IMR-90 (cell line): ENCODE data around the gene B4GALNT3. TPM values are rescaled to one million over a fixed set of nuclear protein-coding genes. Genes with fewer than 3 reads are reported as not detected.

Experiments used
- ATAC-seq: fragments of 200-7000 bp; cut with Tn5 transposase; 2 replicates; pipeline ENCODE4 v1.9.1; 2020; ENCODE audit warnings: low read depth, mild to moderate bottlenecking, moderate library complexity
- BruUV-seq: library from RNA; stranded (reverse); fragments of 400-500 nt; replicated peaks from 2 replicates; lab custom pipeline; 2021; lab: Mats Ljungman, UMichigan
- CTCF ChIA-PET: fragments of 300-600 bp; formaldehyde crosslinking; extraction: SDS; loops from one replicate; lab custom pipeline; 2021; ENCODE audit warnings: antibody characterized with exemption; lab: Yijun Ruan, JAX
- POLR2A ChIA-PET: fragments of 300-600 bp; sonication (Branson Sonifier 250); formaldehyde crosslinking; loops from one replicate; lab custom pipeline; 2022; ENCODE audit warnings: antibody characterized with exemption; ENCODE audit not compliant: unreplicated experiment; lab: Charles Lee
- DNase-seq: peaks from one replicate; pipeline ENCODE4 v3.0.0; 2013
- H2AFZ ChIP-seq: replicated peaks from 2 replicates; pipeline ENCODE3; 2013; ENCODE audit warnings: low read length, mild to moderate bottlenecking; ENCODE audit not compliant: poor library complexity
- H2AK5ac ChIP-seq: 2 replicates; pipeline ENCODE4 v1.6.1; 2013; ENCODE audit warnings: low read depth, low read length, inconsistent platforms
- H2AK9ac ChIP-seq: replicated peaks from 2 replicates; pipeline ENCODE3; 2013; ENCODE audit warnings: mild to moderate bottlenecking, low read depth, low read length, moderate library complexity; ENCODE audit not compliant: poor library complexity
- H2BK120ac ChIP-seq: 2 replicates; pipeline ENCODE4 v1.6.1; 2013; ENCODE audit warnings: low read depth, low read length, inconsistent platforms
- H2BK15ac ChIP-seq: 3 replicates; pipeline ENCODE4 v1.6.1; 2013; ENCODE audit warnings: low read depth, low read length, inconsistent platforms
- H2BK20ac ChIP-seq: 2 replicates; pipeline ENCODE4 v1.6.1; 2013; ENCODE audit warnings: low read depth, mild to moderate bottlenecking, inconsistent platforms, low read length, moderate library complexity
- H2BK5ac ChIP-seq: 2 replicates; pipeline ENCODE4 v1.6.1; 2013; ENCODE audit warnings: mild to moderate bottlenecking, low read depth, low read length, inconsistent platforms; ENCODE audit not compliant: poor library complexity, severe bottlenecking
- H3K14ac ChIP-seq: replicated peaks from 2 replicates; pipeline ENCODE4 v1.6.1; 2013; ENCODE audit warnings: low read depth, low read length, inconsistent platforms
- H3K18ac ChIP-seq: 2 replicates; pipeline ENCODE4 v1.6.1; 2013; ENCODE audit warnings: low read depth, low read length, control low read depth
- H3K23ac ChIP-seq: 2 replicates; pipeline ENCODE4 v1.6.1; 2013; ENCODE audit warnings: low read depth, low read length, inconsistent platforms
- H3K27ac ChIP-seq: 2 replicates; pipeline ENCODE4 v1.5.1; 2013; ENCODE audit warnings: mild to moderate bottlenecking, control low read depth, low read length; ENCODE audit not compliant: insufficient read depth
- H3K27me3 ChIP-seq: 2 replicates; pipeline ENCODE4 v1.6.1; 2013; ENCODE audit warnings: low read length; ENCODE audit not compliant: control insufficient read depth, insufficient read depth
- H3K36me3 ChIP-seq: 2 replicates; pipeline ENCODE4 v1.6.1; 2013; ENCODE audit warnings: low read length, mixed read lengths; ENCODE audit not compliant: control insufficient read depth, insufficient read depth
- H3K4ac ChIP-seq: 2 replicates; pipeline ENCODE4 v1.6.1; 2013; ENCODE audit warnings: low read depth, low read length, inconsistent platforms
- H3K4me1 ChIP-seq: 2 replicates; pipeline ENCODE4 v1.6.1; 2013; ENCODE audit warnings: low read length, mixed read lengths; ENCODE audit not compliant: control insufficient read depth, insufficient read depth
- H3K4me2 ChIP-seq: 2 replicates; pipeline ENCODE4 v1.6.1; 2013; ENCODE audit warnings: low read depth, mild to moderate bottlenecking, control low read depth, low read length, moderate library complexity
- H3K4me3 ChIP-seq: 2 replicates; pipeline ENCODE4 v1.5.1; 2013; ENCODE audit warnings: low read depth, mild to moderate bottlenecking, control low read depth, low read length, moderate library complexity; ENCODE audit not compliant: insufficient read depth
- H3K56ac ChIP-seq: 2 replicates; pipeline ENCODE4 v1.6.1; 2013; ENCODE audit warnings: low read length, inconsistent platforms; ENCODE audit not compliant: insufficient read depth; ENCODE audit errors: extremely low read depth
- H3K79me1 ChIP-seq, 2 experiments: 2 replicates each; pipeline ENCODE4 v1.6.1; 2013; ENCODE audit warnings: low read length in 2 of 2, inconsistent platforms in 1 of 2, low read depth in 1 of 2
- H3K9ac ChIP-seq: 2 replicates; pipeline ENCODE4 v1.6.1; 2013; ENCODE audit warnings: low read depth, low read length, control low read depth
- H3K9me1 ChIP-seq: 2 replicates; pipeline ENCODE4 v1.6.1; 2013; ENCODE audit warnings: low read length, inconsistent platforms; ENCODE audit not compliant: insufficient read depth
- H3K9me3 ChIP-seq: 2 replicates; pipeline ENCODE4 v1.6.1; 2013; ENCODE audit warnings: low read length; ENCODE audit not compliant: control insufficient read depth, insufficient read depth
- H4K20me1 ChIP-seq: 2 replicates; pipeline ENCODE4 v1.6.1; 2013; ENCODE audit warnings: low read length, inconsistent platforms; ENCODE audit not compliant: insufficient read depth
- H4K5ac ChIP-seq: 2 replicates; pipeline ENCODE4 v1.6.1; 2013; ENCODE audit warnings: mild to moderate bottlenecking, low read depth, low read length, control low read depth
- H4K8ac ChIP-seq, 2 experiments: 2 replicates each; pipeline ENCODE4 v1.6.1; 2013; ENCODE audit warnings: low read depth in 2 of 2, low read length in 2 of 2, control low read depth in 1 of 2, inconsistent platforms in 1 of 2
- H4K91ac ChIP-seq: 2 replicates; pipeline ENCODE4 v1.6.1; 2013; ENCODE audit warnings: low read depth, low read length, inconsistent platforms; ENCODE audit not compliant: insufficient read depth
- BHLHE40 ChIP-seq: fragments of 150-350 bp; IDR thresholded peaks from 2 replicates; pipeline ENCODE4 v1.6.1; 2016; ENCODE audit warnings: mild to moderate bottlenecking, low read depth, low read length
- CEBPB ChIP-seq: IDR thresholded peaks from 2 replicates; pipeline ENCODE4 v1.6.1; 2012; ENCODE audit warnings: low read depth, low read length, improper control_type of control experiment
- CHD1 ChIP-seq: IDR thresholded peaks from 2 replicates; pipeline ENCODE4 v1.6.1; 2012; ENCODE audit warnings: low read depth, low read length, improper control_type of control experiment
- FOS ChIP-seq: fragments of 150-350 bp; IDR thresholded peaks from 2 replicates; pipeline ENCODE4 v1.6.1; 2016; ENCODE audit warnings: low read depth, low read length
- MAFK ChIP-seq: IDR thresholded peaks from 2 replicates; pipeline ENCODE4 v1.6.1; 2012; ENCODE audit warnings: low read depth, low read length, improper control_type of control experiment
- MXI1 ChIP-seq: IDR thresholded peaks from 2 replicates; pipeline ENCODE4 v1.6.1; 2012; ENCODE audit warnings: low read depth, mild to moderate bottlenecking, low read length, moderate library complexity, borderline replicate concordance
- NFE2L2 ChIP-seq: fragments of 150-350 bp; IDR thresholded peaks from 2 replicates; pipeline ENCODE4 v1.6.1; 2016; ENCODE audit warnings: low read depth, mild to moderate bottlenecking, low read length
- POLR2A ChIP-seq: IDR thresholded peaks from 2 replicates; pipeline ENCODE4 v1.6.1; 2012; ENCODE audit warnings: mild to moderate bottlenecking, low read depth, low read length
- RAD21 ChIP-seq: IDR thresholded peaks from 2 replicates; pipeline ENCODE4 v1.6.1; 2012; ENCODE audit warnings: low read length, improper control_type of control experiment
- RCOR1 ChIP-seq: IDR thresholded peaks from 2 replicates; pipeline ENCODE4 v1.6.1; 2012; ENCODE audit warnings: mild to moderate bottlenecking, low read length, improper control_type of control experiment; ENCODE audit not compliant: insufficient replicate concordance
- RFX5 ChIP-seq: IDR thresholded peaks from 2 replicates; pipeline ENCODE4 v1.8.0; 2012; ENCODE audit warnings: low read depth, mild to moderate bottlenecking, low read length, moderate library complexity
- SMC3 ChIP-seq: fragments of 150-350 bp; IDR thresholded peaks from 2 replicates; pipeline ENCODE4 v1.6.1; 2016; ENCODE audit warnings: low read depth, mild to moderate bottlenecking, antibody characterized with exemption, low read length, moderate library complexity
- WGBS, 2 experiments: methylation state at CpG; one replicate each; pipeline versions ENCODE4 v1.1.5 to v1.1.7; 2013; ENCODE audit warnings: missing lambda C conversion rate in 2 of 2; ENCODE audit not compliant: insufficient read length in 1 of 2; ENCODE audit errors: extremely low coverage in 2 of 2; 5-methylcytosine and 5-hydroxymethylcytosine counted together
- dilution Hi-C: fragments of 300-500 bp; cut with HindIII; formaldehyde crosslinking; loops from one replicate; pipeline ENCODE4 v1.14.3; 2018; ENCODE audit warnings: low sequenced_read_pairs; ENCODE audit not compliant: unreplicated experiment
- in situ Hi-C: fragments of 300-500 bp; cut with MboI; formaldehyde crosslinking; loops from 3 replicates; pipeline ENCODE4 v1.14.3; 2019; ENCODE audit warnings: low sequenced_read_pairs, inconsistent platforms, mixed read lengths
- intact Hi-C: fragments of 100-400 bp; cut with micrococcal nuclease; formaldehyde crosslinking; loops from 2 replicates; pipeline ENCODE4 v1.10.0; 2022
- polyA plus RNA-seq, 3 experiments: library from polyadenylated mRNA; depleted of rRNA; stranded (reverse); fragments of >200 nt; gene quantifications; 2 replicates each; pipeline ENCODE4 v1.2.3, GENCODE V29; 2012; ENCODE audit warnings: low replicate concordance in 1 of 3
- total RNA-seq: library from RNA; depleted of rRNA; stranded (reverse); fragments of >200 nt; gene quantifications from 2 replicates; pipeline ENCODE4 v1.2.3, GENCODE V29; 2012
- TF ChIP-seq, protein P1 (sequence below): fragments of 150-350 bp; IDR thresholded peaks from 2 replicates; pipeline ENCODE4 v1.6.1; 2017; ENCODE audit warnings: mild to moderate bottlenecking, antibody characterized with exemption, low read length, low read depth
- TF ChIP-seq, protein P2 (sequence below): fragments of 150-350 bp; IDR thresholded peaks from 2 replicates; pipeline ENCODE4 v1.6.1; 2016; ENCODE audit warnings: low read depth, mild to moderate bottlenecking, low read length, moderate library complexity, borderline replicate concordance

The B4GALNT3 gene
- total and polyA plus RNA-seq, 2 of the 4 experiments (the other 2 are of a cell fraction) = not detected

DNA sequence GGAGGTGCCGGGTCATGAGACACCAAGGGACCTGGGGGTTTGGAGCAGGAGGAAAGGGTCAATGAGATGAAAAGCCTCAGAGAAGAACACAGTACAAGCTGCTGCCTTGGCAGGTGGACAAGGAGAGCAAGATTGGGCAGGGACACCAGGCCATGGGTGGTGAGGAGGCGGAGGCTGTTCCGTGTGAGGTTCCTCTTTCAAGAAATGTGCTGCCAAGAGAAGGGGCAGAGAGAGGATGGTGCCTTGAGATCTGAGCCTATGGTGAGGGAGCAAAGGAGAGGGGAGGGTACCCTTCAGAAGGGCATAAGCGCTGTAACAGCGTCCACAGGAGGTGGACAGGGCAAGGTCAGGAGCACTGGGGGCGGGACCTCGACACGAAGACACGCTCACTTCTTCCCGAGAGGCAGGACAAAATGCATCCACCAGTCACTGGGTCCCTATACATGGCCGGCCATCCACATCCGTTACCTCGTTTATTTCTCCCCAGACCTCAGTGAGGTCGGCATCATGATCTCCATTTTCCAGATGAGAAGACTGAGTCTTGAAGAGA is 100.2 kb downstream of the B4GALNT3 start:
- H4K8ac ChIP-seq = no peak overlapping the region
- no peak overlapping the region for H2AK9ac ChIP-seq
- no peak overlapping the region for H3K18ac ChIP-seq
- no peak overlapping the region for H3K9ac ChIP-seq
- no peak overlapping the region for H2AFZ ChIP-seq
- CTCF ChIA-PET = interaction anchor here (0.7 kb wide), 1 partner anchor 9 kb away, joined by 3 read pairs; no protein-coding TSS in a partner anchor
- no peak overlapping the region for H2AK5ac ChIP-seq
- in situ Hi-C loops = loop anchor here (10.0 kb wide), 1 partner anchor 535 kb away; no protein-coding TSS in a partner anchor
- H3K36me3 ChIP-seq = no peaks in the 10 kb centered on the region
- WGBS, 2 experiments = 66% methylated on average over 6 of the region's 14 CpGs; no CpG with 5 or more reads in 1 of the 2 experiments
- POLR2A ChIA-PET = no interaction called here
- H4K5ac ChIP-seq = no peak overlapping the region
- H3K4ac ChIP-seq = no peak overlapping the region
- no peaks in the 10 kb centered on the region for H3K4me1 ChIP-seq
- H3K4me3 ChIP-seq = no peak overlapping the region
- no peak overlapping the region for H3K23ac ChIP-seq
- no peak for ATAC-seq
- no TSS peak for BruUV-seq
- dilution Hi-C loops = no loop called here
- H3K14ac ChIP-seq = no peak overlapping the region
- no peak overlapping the region for H2BK20ac ChIP-seq
- intact Hi-C loops = no loop called here
- H3K9me1 ChIP-seq = no peaks in the 10 kb centered on the region
- no peak overlapping the region for H2BK120ac ChIP-seq
- no peak overlapping the region for H2BK5ac ChIP-seq
- H3K4me2 ChIP-seq = no peak overlapping the region
- no peak overlapping the region for H3K27ac ChIP-seq
- H3K27me3 ChIP-seq = peaks cover 86% of the 10 kb centered on the region
- no peak overlapping the region for H2BK15ac ChIP-seq
- H3K9me3 ChIP-seq = no peaks in the 10 kb centered on the region
- no peak for TF ChIP-seq SMC3
- TF ChIP-seq MAFK = no peak
- no peak for TF ChIP-seq CEBPB
- TF ChIP-seq, protein P1, sequence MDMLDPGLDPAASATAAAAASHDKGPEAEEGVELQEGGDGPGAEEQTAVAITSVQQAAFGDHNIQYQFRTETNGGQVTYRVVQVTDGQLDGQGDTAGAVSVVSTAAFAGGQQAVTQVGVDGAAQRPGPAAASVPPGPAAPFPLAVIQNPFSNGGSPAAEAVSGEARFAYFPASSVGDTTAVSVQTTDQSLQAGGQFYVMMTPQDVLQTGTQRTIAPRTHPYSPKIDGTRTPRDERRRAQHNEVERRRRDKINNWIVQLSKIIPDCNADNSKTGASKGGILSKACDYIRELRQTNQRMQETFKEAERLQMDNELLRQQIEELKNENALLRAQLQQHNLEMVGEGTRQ = no peak
- no peak for TF ChIP-seq POLR2A
- TF ChIP-seq BHLHE40 = no peak
- no peak for TF ChIP-seq RFX5
- TF ChIP-seq CHD1 = no peak
- no peak for TF ChIP-seq RAD21
- TF ChIP-seq, protein P2, sequence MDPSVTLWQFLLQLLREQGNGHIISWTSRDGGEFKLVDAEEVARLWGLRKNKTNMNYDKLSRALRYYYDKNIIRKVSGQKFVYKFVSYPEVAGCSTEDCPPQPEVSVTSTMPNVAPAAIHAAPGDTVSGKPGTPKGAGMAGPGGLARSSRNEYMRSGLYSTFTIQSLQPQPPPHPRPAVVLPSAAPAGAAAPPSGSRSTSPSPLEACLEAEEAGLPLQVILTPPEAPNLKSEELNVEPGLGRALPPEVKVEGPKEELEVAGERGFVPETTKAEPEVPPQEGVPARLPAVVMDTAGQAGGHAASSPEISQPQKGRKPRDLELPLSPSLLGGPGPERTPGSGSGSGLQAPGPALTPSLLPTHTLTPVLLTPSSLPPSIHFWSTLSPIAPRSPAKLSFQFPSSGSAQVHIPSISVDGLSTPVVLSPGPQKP = no peak
- no peak for TF ChIP-seq NFE2L2
- no peak for TF ChIP-seq MXI1
- no peak for TF ChIP-seq FOS
- TF ChIP-seq RCOR1 = no peak
- no peak for DNase-seq
- H3K79me1 ChIP-seq = no peaks in the 10 kb centered on the region
- no peak overlapping the region for H4K91ac ChIP-seq
- H4K20me1 ChIP-seq = no peaks in the 10 kb centered on the region
- H3K56ac ChIP-seq = no peak overlapping the region
